Lower lobe of right lung (tissue), 2 donors: ENCODE results near the gene FNDC11. TPM values are rescaled to one million over a fixed set of nuclear protein-coding genes. Genes with fewer than 3 reads are reported as not detected.
"Not testable (repeated sequence)": the region's sequence is repeated elsewhere in the genome, so short reads cannot be mapped to it uniquely, and the experiment has no call there.

Source experiments
- ATAC-seq, 2 donors: fragments of 200-7000 bp; cut with Tn5 transposase; one replicate each; pipeline ENCODE4 v1.9.1; 2020 to 2022; ENCODE audit warnings: mild to moderate bottlenecking in 2 of 2, moderate library complexity in 2 of 2
- DNase-seq: peaks from one replicate; pipeline ENCODE4 v3.0.0-alpha.2; 2020
- H3K27ac ChIP-seq: fragments of 200-600 bp; one replicate; pipeline ENCODE4 v1.8.0; 2022
- H3K27me3 ChIP-seq: fragments of 200-600 bp; one replicate; pipeline ENCODE4 v1.8.0; 2022; ENCODE audit warnings: low read depth
- H3K36me3 ChIP-seq: fragments of 200-600 bp; one replicate; pipeline ENCODE4 v1.8.0; 2022; ENCODE audit warnings: mild to moderate bottlenecking
- H3K4me1 ChIP-seq: fragments of 200-600 bp; one replicate; pipeline ENCODE4 v1.8.0; 2022
- H3K4me3 ChIP-seq: fragments of 200-600 bp; one replicate; pipeline ENCODE4 v1.8.0; 2022; ENCODE audit warnings: mild to moderate bottlenecking
- H3K9me3 ChIP-seq: fragments of 200-600 bp; one replicate; pipeline ENCODE4 v1.8.0; 2022
- CTCF ChIP-seq: fragments of 200-600 bp; IDR thresholded peaks from one replicate; pipeline ENCODE4 v1.8.0; 2022; ENCODE audit warnings: antibody characterized with exemption, mild to moderate bottlenecking
- intact Hi-C: fragments of 100-400 bp; cut with DNase I; formaldehyde crosslinking; loops from one replicate; pipeline ENCODE4 v1.11.0; 2022
- total RNA-seq: library from RNA; stranded (reverse); fragmentation: NEBNext Ultra II Directional; extraction: Animal tissue kit (Norgen Biotek cat#: 25700); gene quantifications from one replicate; pipeline ENCODE4 v1.2.1, GENCODE V29; 2021
- donor health status: DM: no; HTN: yes; CAD: no; lungs with severe emphysema.

Gene FNDC11
- total RNA-seq, 1 donor from 2014 or later, result 1.3 TPM

DNA sequence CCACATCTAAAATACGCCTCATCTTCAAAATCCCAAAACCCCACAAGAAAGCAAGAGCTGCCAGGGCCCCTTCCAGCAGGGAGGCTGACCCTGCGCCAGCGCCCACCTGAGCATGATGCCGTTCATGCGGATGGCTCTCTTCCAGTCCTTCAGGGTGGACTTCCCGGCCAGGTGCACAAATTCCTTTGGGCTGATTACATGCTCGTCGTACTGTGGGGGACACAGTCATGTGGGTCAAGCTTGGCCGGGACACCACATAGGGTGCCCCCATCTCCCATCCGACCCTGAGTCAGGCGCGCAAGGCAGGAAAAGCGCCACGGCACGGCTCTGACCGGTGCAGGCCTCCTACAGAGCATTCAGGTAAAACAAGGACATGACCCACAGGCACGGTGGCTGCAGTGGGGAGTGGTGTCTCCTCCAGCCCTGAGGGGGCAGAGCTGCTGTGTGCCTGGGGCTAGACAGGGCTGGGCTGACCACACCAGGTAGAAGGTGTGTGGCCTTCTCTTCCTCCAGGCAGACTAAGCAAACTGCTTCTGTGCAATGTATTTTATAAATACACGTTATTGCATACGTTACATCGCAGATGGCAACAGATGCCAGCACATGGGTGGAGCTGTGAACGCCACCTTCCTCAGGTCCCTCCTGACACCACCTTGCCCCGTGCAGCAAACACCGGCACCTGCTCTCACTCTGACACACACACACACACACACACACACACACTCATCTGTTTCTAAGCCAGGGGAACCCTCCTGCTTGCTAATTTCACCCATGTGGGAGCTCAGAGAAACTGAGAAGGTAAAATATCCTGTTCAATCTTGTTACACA lies 43.9 kb downstream of the FNDC11 start:
- no peak for DNase-seq
- H3K27me3 ChIP-seq, result no peaks in the 10 kb centered on the region
- no peaks in the 10 kb centered on the region for H3K9me3 ChIP-seq
- no peak for ATAC-seq
- no peaks in the 10 kb centered on the region for H3K4me1 ChIP-seq
- H3K36me3 ChIP-seq, result peaks cover 88% of the 10 kb centered on the region
- intact Hi-C loops, result no loop called here
- no peak overlapping the region for H3K27ac ChIP-seq
- H3K4me3 ChIP-seq, result no peak overlapping the region
- no peak for TF ChIP-seq CTCF

DNA sequence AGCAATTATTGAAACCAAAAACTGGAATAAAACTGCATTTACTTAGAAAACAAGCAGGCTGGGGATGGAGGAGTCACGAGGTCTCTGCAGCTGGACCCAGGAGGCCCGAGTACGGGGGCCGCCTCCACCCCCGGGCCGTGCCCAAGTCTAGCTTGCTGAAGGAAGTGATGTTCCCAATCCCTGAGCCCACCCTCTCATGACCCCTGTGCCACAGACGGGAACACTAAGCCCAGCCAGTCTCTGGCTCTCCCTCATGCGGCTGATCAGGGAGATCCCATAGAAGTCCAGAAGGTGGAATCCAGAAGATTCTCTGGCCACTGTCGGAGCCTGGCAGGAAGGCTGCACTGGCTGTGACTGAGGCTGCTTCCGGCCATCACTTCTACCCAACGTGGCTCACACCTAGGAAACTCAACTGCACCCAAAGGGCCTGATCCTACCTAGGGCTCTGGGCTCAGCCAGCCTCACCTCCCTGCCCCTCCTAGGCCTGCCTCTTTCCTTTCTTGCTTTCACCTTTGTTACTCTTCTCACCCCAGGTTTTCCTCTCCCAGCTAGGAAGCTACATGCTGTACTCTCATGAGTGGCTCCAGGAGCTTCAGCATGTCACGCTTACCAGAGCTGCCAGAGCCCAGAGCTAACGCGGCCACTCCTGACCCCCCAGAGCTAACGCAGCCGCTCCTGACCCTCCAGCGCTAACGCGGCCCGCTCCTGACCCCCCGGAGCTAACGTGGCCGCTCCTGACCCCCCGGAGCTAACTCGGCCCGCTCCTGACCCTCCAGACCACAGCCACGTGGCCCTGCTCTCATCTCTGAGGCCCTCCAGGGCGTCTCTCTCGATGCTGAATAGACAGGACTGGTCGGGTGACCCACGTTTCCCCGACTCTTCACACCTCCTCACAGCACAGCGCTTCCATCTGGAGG lies 44.8 kb downstream of the FNDC11 start:
- peaks cover 87% of the 10 kb centered on the region for H3K36me3 ChIP-seq
- no peak for ATAC-seq
- H3K4me3 ChIP-seq, result no peak overlapping the region
- TF ChIP-seq CTCF, result no peak
- H3K4me1 ChIP-seq, result no peaks in the 10 kb centered on the region
- H3K27ac ChIP-seq, result no peak overlapping the region
- no peak for DNase-seq
- H3K27me3 ChIP-seq, result no peaks in the 10 kb centered on the region
- H3K9me3 ChIP-seq, result no peaks in the 10 kb centered on the region
- intact Hi-C loops, result no loop called here

GRCh38 chr20:63599396-63600050 lies 45.6 kb downstream of the FNDC11 start:
- no peak for ATAC-seq
- intact Hi-C loops, result no loop called here
- Histone ChIP-seq H3K4me3 (no peak overlapping the region), H3K9me3 (no peaks in the 10 kb centered on the region), H3K4me1 (no peaks in the 10 kb centered on the region), H3K36me3 (peaks cover 84% of the 10 kb centered on the region), H3K27me3 (no peaks in the 10 kb centered on the region), H3K27ac (no peak overlapping the region)
- no peak for TF ChIP-seq CTCF
- DNase-seq, result no peak

DNA sequence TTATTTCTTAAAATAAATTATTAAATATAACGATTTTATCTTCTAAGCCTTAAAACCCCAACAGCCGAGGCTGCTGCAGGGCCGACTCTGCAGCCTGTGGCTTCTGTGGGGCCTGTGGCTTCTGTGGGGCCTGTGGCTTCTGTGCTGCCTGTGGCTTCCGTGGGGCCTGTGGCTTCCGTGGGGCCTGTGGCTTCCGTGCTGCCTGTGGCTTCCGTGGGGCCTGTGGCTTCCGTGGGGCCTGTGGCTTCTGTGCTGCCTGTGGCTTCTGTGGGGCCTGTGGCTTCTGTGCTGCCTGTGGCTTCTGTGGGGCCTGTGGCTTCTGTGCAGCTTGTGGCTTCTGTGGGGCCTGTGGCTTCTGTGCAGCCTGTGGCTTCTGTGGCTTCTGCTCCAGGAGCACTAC lies 47.7 kb downstream of the FNDC11 start:
- ATAC-seq, H3K4me3 ChIP-seq, H3K9me3 ChIP-seq, intact Hi-C loops, H3K27me3 ChIP-seq, DNase-seq, H3K4me1 ChIP-seq, H3K27ac ChIP-seq: not testable (repeated sequence)
- H3K36me3 ChIP-seq, result peaks cover 65% of the 10 kb centered on the region

- intact Hi-C loops, result no loop called here
- no peak for DNase-seq
- Histone ChIP-seq H3K36me3 (peaks cover 62% of the 10 kb centered on the region), H3K27ac (no peak overlapping the region), H3K27me3 (no peaks in the 10 kb centered on the region), H3K4me1 (no peaks in the 10 kb centered on the region), H3K4me3 (no peak overlapping the region), H3K9me3 (no peaks in the 10 kb centered on the region)
- no peak for TF ChIP-seq CTCF
- no peak for ATAC-seq
Measured at GRCh38 chr20:63602321-63602720, 48.4 kb downstream of the FNDC11 start.

Other genes starting within 250 kb of the FNDC11 start
- not detected for gene CHRNA4, start 192.8 kb upstream of the FNDC11 start, total RNA-seq
- not detected for gene KCNQ2, start 81.5 kb upstream of the FNDC11 start, total RNA-seq
- gene EEF1A2, start 55.1 kb upstream of the FNDC11 start, total RNA-seq, result 0.77 TPM
- gene PPDPF, start 33.4 kb upstream of the FNDC11 start, total RNA-seq, result 305 TPM
- 4.2 TPM for gene PTK6, start 16.8 kb upstream of the FNDC11 start, total RNA-seq
- gene SRMS, start 6.4 kb upstream of the FNDC11 start, total RNA-seq, result not detected
- gene HELZ2, start 20.1 kb downstream of the FNDC11 start, total RNA-seq, result 59.6 TPM
- gene GMEB2, start 72.9 kb downstream of the FNDC11 start, total RNA-seq, result 9.7 TPM
- 12.1 TPM for gene STMN3, start 99.3 kb downstream of the FNDC11 start, total RNA-seq
- 23.8 TPM for gene RTEL1, start 104.2 kb downstream of the FNDC11 start, total RNA-seq
- 5.3 TPM for gene TNFRSF6B, start 142.5 kb downstream of the FNDC11 start, total RNA-seq
- 44.3 TPM for gene ARFRP1, start 153.8 kb downstream of the FNDC11 start, total RNA-seq
- 27.2 TPM for gene ZGPAT, start 153.9 kb downstream of the FNDC11 start, total RNA-seq
- 8.7 TPM for gene LIME1, start 182.5 kb downstream of the FNDC11 start, total RNA-seq
- 50.5 TPM for gene SLC2A4RG, start 185.6 kb downstream of the FNDC11 start, total RNA-seq